Measurements from ENCODE around the gene MRPL40. TPM values are rescaled to one million over a fixed set of nuclear protein-coding genes. Genes with fewer than 3 reads are reported as not detected.

MRPL40 gene
- total and polyA plus RNA-seq, 12 donors = 22.4 to 132 (median 54.7) TPM

GRCh38 chr22:19466126-19466716 lies 33.9 kb downstream of the MRPL40 start:
- TF ChIP-seq POLR2A (IDR thresholded peaks at IDR 0.05) (no peak), CTCF (IDR thresholded peaks at IDR 0.05) (no peak)
- peak in 1 of 7 donors; percentile 87 for DNase-seq
- H3K36me3 ChIP-seq (replicated peaks in 1 of 2) = peaks cover 0 to 92% of the 10 kb centered on the region in 2 donors
- no peak overlapping the region for H3K4me3 ChIP-seq
- WGBS, 4 donors = 90 to 97% (median 91%) methylated on average over 13 to 14 of the region's 14 CpGs
- intact Hi-C loops (cut with DNase I) = no loop called here
- no peaks in the 10 kb centered on the region for H3K4me1 ChIP-seq (replicated peaks in 1 of 2)
- no peaks in the 10 kb centered on the region for H3K27me3 ChIP-seq
- no peak overlapping the region for H3K27ac ChIP-seq
- H3K9me3 ChIP-seq (replicated peaks in 1 of 3) = no peaks in the 10 kb centered on the region

GRCh38 chr22:19466848-19467752 lies 34.8 kb downstream of the MRPL40 start:
- Histone ChIP-seq H3K36me3 (replicated peaks in 1 of 2) (peaks cover 0 to 98% of the 10 kb centered on the region in 2 donors), H3K4me3 (no peak overlapping the region), H3K27me3 (no peaks in the 10 kb centered on the region), H3K9me3 (replicated peaks in 1 of 3) (no peaks in the 10 kb centered on the region), H3K27ac (no peak overlapping the region), H3K4me1 (replicated peaks in 1 of 2) (no peaks in the 10 kb centered on the region)
- peak in 1 of 7 donors; percentile 42 for DNase-seq
- TF ChIP-seq POLR2A (IDR thresholded peaks at IDR 0.05) (no peak), CTCF (IDR thresholded peaks at IDR 0.05) (no peak)
- WGBS, 4 donors = 91 to 96% (median 94%) methylated on average over 9 of the region's 9 CpGs
- intact Hi-C loops (cut with DNase I) = no loop called here

- WGBS, 4 donors = 92 to 98% (median 94%) methylated on average over 4 to 6 of the region's 6 CpGs
- no peaks in the 10 kb centered on the region for H3K27me3 ChIP-seq
- H3K4me1 ChIP-seq (replicated peaks in 1 of 2) = no peaks in the 10 kb centered on the region
- DNase-seq = peak in 1 of 7 donors; percentile 43
- peaks cover 0 to 99% of the 10 kb centered on the region in 2 donors for H3K36me3 ChIP-seq (replicated peaks in 1 of 2)
- H3K4me3 ChIP-seq = no peak overlapping the region
- H3K27ac ChIP-seq = no peak overlapping the region
- TF ChIP-seq POLR2A (IDR thresholded peaks at IDR 0.05) (no peak), CTCF (IDR thresholded peaks at IDR 0.05) (no peak)
- no peaks in the 10 kb centered on the region for H3K9me3 ChIP-seq (replicated peaks in 1 of 3)
- intact Hi-C loops (cut with DNase I) = no loop called here
Measured at GRCh38 chr22:19467912-19468311, 35.6 kb downstream of the MRPL40 start.

GRCh38 chr22:19469421-19469820 lies 37.1 kb downstream of the MRPL40 start:
- no peak for DNase-seq
- Histone ChIP-seq H3K9me3 (replicated peaks in 1 of 3) (no peaks in the 10 kb centered on the region), H3K27ac (no peak overlapping the region), H3K27me3 (no peaks in the 10 kb centered on the region), H3K4me1 (replicated peaks in 1 of 2) (no peaks in the 10 kb centered on the region), H3K4me3 (no peak overlapping the region), H3K36me3 (replicated peaks in 1 of 2) (peaks cover 0 to 96% of the 10 kb centered on the region in 2 donors)
- intact Hi-C loops (cut with DNase I) = no loop called here
- TF ChIP-seq CTCF (IDR thresholded peaks at IDR 0.05) (no peak), POLR2A (IDR thresholded peaks at IDR 0.05) (no peak)
- WGBS, 4 donors = 89 to 100% (median 92%) methylated on average over 1 to 7 of the region's 7 CpGs
